HG03432 (cell line): ENCODE measurements around the gene IPO8.

ENCODE experiments used
- ATAC-seq: cut with Tn5 transposase; IDR thresholded peaks from one replicate; pipeline ENCODE4 v1.9.1; 2021; ENCODE audit warnings: mild to moderate bottlenecking, moderate library complexity; ENCODE audit not compliant: unreplicated experiment

Gene IPO8

DNA sequence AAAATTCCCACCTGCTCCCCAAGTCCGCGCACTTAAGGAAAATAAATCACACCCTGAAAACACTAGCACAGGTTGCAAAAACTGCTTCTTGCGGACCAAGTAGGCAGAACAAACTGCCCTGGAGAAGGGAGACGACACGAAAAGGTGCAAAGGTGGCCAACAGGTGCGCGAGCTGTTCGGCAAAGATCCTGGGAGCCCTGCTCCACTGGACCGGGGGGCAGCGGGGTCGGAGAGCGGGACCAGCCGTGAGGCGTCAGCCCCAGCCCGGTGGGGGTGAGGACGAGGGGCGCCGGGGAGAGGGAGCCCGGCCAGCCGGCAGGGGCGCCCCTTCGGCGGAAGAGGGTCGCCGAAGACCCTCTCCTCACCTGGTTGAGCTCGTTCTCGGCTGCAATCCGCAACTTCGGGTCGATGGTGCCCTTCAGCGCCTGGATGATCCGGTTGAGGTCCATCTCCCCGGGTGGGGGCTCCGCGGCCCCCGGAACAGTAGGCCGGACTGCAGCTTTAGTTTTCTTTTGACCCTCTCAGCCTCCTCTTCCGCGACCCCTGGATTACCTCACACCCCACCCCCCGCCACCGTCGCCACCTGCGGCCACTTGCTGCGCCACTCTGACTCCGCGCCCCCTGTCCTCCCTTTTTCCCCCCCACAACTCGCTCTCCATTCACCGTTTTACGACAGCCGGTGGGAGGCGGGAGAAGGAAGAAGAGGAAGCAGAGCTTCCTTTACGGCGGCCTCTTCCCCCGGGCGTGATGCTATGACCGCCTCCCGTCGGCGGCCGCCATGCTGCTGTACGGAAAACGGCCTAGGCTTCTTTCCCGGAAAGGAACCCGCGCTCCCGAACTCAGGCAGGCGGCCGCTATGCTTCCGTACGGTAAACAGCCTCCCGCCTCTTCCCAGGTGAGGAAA is at the start of gene IPO8:
Gene IPO8 (minus strand): TSS at position 671 of the 904 bp plus-strand sequence. CDS start 222 bp downstream, at position 449.
- peak; percentile 85 for ATAC-seq

DNA sequence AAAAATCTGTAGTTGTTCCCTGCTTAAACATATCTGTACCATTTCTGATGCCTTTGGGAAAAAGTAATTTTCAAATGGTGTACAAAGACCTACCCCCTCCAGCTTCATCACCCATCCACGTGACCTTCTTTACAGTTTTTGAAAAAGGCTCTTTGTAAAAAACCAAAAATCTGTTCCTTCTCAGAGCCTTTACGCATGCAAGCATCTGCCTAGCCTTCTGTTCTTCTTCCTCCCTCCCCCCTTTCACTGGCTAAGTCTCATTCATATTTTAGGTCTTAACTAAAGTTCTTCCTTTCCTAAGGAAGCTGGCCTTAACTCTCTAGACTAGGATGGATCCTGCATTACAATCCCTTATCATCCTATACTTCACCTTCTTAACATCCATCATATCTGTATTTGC is 48.7 kb upstream of the IPO8 start:
- ATAC-seq: no peak

DNA sequence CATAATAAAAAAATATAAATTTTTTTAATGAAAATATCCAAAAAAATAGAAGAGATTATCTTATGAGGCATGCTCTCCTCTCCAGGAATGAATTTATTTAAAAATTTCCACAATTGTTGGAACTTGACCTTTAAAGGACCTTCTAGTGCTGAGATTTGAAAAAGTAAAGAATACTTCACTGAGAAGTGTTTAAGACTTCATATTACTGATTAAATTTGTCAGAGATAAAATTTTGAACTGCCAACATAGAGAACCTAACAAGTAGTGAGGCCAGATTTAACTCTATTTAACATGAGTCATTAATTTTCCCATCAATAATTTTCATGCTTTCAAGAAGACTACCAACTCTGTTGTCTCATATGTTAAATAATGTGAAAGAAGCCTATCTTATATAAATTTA is 44.6 kb upstream of the IPO8 start:
- no peak for ATAC-seq

DNA sequence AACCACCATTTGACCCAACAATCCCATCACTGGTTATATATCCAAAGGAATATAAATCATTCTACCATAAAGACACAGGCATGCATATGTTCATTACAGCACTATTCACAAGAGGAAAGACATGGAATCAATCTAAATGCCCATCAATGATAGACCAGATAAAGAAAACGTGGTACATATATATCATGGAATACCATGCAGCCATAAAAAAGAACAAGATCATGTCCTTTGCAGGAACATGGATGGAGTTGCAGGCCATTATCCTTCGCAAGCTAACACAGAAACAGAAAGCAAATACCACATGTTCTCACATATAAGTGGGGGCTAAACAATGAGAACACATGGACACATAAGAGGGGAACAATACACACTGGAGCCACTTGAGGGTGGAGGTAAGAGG is 43.4 kb upstream of the IPO8 start:
- ATAC-seq: no peak

DNA sequence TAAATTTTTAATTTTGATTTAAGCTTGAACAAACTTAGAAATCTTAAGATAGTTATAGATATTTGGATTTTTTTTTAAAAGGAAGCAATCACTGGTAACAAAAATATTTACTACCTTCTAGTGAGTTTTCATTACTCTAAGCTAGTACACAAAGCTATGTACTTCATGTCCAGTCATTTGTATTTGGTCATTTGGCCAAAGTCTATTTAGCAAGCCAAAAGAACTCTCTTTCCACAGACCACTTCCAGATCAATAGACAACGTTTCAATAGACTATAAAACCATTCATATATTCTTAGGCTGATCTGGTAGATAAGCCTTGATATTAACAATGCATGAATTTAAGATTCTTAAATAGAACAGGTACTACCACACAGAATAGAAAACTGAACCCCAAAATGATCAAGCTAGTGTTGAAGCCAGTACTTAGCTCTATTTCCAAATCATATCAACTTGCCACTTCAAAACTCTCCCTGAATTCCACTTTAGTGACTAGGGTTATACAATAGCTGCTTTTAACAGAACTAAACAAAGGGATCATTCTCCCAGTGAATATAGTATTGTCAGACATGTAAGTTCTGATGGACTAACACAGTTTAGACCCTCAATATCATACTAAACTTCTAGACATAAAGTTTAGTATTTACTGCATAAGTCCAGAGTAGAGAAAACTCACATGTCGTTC is 37.4 kb upstream of the IPO8 start:
- ATAC-seq: no peak

DNA sequence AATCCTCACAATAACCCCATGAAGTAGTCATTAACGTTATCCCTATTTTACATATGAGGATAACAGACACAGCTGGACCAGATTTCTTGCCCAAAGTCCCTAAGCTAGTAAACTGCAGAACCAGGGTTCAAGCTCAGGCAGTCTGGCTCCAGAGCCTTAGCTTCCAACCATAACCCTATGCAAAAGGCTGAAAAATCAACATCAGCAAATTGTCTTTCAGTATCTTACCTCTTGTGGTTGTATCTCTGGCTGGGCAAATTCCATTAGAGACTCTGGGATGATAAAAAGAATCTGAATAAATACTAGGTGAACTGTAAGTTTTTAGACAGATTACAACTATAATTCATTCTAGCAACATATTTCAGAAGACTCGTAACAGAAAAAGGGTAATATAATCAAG is 34.3 kb upstream of the IPO8 start:
- ATAC-seq: no peak

DNA sequence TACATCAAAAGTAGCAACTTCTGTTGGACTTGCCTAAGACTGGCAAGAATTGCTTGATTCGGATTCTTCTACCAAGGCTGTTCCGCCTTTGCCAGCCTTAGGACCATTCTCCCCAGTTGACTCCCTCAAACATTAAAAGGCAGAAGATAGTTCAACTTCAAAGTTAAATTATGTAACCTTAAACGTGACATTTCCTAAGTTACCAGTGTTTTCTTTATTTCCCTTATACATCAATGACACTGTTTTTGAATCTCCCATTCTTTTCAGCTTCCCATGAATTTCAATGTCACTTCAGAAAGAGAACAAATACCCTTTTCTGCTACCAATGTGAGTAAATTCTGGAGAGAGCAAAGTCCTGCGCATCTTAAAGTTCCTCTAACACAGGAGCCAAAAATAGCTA is 33.9 kb upstream of the IPO8 start:
- ATAC-seq: no peak

DNA sequence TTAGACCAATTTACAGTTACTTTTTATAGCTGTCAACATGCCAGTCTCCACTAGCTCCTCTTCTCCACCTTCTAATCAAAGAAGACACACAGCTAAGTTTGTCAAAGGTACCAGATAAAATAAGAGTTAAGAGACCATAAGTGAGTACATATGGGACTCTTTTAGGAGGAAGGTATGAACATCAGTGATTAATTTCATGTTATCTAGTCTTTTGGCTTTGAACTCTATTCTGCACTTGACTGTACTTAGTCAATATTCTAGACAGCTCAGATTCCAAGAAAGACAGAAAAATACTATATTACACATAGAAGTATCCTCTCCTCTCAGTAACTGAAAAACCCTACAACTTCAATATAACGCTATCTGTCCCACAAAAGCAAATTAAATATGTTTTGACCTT is 31.0 kb upstream of the IPO8 start:
- no peak for ATAC-seq

DNA sequence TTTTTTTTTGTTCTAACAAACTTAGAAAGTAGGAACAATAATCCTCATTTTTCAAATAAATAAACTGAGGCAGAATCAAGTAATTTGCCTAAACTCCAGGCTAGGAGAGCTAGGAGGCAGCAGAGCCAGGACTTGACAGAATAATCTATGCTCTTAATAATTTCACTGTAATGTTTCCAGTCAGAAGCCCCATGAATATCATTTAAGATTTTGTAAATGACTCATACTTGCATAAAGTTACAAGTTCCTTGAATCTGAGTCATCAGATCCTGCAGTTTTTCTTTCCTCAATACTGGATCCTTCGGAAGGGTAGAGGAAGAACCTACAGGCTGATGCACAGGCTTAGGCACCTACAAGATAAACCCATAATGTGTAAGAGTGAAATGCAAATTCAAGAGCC is 30.1 kb upstream of the IPO8 start:
- no peak for ATAC-seq

DNA sequence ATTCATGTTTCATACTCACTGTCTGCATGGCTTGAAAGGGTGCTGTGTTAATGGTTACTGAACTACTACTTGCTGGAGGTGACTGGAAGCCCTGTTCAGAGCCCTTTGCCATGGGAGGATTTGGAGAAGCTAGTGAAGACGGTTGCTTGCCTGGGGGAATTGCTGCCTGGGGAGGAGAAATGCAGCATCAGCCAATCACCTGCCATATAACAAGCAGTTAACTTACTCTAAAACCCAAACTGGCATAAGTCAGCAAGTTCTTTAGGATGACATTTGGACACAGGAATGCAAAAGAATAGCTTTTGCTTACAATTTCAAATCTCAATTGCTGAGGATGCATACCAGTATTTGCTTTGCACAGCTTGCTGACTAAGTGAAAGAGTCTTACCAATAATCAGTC is 23.4 kb upstream of the IPO8 start:
- ATAC-seq: no peak

DNA sequence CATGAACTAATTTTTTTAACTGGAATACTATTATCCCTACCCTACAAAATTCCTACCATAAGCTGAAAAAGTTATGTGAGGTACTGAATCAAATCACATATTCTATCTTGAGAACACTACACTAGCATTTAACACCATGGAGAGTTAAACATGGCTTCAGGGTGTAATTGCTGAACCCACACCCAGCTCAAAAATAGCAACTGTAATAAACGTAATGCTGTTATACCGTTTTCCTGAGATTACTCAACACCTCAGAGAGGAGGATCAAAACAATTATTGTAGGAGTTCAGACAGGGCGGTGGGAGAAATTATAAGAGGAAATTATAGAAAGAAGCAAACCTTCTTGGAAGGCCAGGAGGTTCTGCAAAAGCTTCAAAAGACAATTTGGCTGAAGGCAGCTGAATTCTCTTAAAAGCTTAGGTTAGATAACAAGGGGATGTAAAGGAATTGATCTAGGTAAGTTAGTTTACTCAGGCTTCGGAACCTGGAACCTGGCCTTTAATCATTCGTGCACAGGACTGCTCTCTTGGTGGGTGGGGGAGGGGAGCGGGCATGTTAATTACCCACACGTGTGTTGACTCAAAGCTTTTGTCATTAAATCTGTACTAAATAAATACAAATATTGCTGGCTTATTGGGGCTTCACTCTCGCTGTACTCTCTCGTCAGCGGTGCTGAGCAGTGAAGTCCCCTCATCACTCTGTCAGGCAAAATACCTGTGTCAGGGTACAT is 12.1 kb upstream of the IPO8 start:
- ATAC-seq: no peak

DNA sequence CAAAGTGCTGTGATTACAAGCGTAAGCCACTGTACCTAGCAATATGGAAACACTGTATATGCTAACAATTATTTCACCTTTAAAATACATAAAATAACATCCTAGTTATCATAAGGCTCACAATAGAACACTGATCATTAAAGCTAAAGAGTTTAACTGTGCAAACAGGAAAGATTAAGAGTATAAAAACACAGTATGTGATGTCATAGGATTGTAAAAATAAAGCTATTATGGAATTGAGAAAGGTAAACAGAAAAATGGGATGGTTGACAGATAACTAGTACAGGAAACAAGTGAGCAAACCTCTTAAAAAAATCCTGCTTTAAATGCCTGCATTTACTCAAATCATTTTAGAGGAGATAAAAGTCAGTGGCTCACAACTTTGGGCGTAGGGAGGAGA is 10.8 kb upstream of the IPO8 start:
- ATAC-seq: no peak

DNA sequence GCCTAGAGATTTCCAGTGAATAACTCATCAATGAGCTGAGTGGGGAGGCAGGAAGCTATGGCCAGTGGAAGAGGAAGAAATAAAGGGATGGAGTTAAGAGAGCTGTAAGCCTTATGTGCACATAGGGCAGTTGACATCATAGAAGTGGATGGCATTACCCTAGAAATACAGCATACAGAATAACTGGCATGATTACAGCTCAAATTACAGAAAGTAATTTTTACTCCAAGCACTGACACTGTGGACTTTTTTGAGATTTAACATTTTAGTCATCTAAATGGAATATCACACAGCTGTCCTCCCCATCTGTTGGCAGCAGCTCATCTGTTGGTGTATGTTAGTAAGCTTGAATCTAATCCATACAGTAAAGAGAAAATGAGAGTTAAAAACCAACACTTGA is 5.4 kb upstream of the IPO8 start:
- no peak for ATAC-seq

DNA sequence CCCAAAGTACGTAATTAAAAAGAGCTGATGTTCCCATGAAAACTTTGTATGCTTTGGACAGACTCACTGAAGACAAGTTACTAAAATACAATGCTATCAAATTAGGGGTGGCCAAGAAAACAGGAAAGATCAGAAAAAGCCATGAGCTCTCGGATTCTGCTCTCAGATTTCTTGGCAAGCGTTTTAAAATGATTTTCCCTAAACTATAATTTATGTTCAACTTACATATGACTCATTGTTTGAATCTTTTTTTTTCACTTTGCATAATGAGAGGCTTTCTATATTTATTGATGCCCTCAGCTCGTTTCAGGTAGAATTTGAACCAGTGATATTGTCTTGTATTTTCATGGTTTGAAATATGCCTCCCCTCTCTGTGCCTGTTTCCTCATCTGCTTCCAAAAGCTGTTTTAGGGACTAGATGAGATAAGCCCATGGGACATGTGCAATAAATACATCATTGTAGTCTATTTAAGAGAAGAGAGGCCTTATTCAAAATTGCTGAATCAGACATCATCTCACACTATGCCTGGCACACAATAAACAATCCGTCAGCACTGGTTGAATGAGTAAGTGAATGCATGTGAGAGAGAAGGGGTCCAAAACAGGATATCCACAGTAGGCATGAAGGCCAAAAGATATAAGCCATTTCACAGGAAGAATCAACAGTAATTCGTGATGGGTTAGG is 4.7 kb upstream of the IPO8 start:
- no peak for ATAC-seq

DNA sequence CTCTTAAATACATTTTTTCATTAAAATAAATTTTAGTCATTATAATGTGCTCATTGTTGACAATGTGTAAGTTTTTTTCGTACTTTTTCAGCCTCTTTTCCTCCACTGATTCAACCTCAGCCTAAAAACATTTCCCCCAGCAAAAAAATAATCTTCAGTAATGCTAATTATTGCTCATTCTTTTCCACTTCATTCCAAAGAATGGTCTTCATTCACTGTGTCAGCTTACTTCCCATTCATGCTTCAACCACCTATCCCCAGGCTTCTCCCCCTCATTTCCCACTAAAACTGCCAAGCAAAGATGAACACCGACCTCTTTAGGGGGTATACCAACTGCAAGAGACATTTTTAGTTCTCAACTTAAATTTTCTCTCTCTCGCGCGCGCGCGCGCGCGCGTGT is 2.7 kb upstream of the IPO8 start:
- ATAC-seq: no peak

DNA sequence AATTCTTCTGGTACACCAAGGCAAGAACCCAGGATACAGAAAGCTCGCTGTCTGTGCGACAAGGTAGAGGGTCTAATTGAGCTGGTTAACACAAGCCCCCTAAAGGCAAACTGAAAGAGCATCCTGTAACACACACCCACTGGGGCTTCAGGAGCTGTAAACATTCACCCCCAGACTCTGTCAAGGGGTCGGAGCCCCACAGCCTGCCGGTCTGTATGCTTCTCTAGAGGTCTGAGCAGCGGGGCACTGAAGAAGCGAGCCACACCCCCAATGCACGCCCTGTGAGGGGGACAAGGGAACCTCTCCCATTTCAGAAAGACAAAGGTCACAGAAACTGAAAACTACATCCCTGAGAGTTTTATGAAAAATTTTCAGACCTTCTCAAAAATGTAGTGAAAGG is 1.3 kb upstream of the IPO8 start:
- ATAC-seq: no peak

DNA sequence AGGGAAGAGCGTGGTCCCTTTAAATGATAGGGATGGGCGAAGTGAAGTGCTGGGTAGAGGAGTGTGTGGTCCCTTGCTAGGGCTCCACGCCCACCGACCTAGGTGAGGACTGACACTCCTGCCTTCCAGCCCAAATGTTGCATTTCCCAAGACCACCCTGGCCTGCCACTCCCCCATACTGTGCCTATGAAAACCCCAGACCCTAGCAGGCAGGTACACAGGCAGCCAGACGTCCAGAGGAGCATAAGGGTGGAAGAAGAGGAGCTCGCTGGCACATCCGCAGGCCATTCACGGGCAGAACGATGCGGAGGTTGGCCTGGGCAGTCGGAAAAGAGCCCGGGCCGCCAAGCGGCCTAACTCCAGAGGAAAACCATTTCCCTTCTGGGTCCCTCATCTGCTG is 817 bp upstream of the IPO8 start:
- no peak for ATAC-seq

DNA sequence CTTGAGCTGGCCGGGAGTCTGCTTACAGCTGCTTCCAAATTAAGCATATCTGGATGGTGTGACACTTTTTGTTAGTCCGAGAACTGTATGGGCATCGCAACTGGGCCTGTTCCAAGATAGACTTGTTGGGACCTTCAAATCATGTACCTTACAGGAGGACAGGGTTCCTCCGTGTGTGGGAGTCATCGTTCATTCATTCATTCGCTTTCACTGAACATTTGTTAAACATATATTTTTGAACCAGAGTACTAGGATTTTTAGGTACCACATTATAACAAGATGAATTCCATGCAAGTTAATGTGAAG is 387 bp upstream of the IPO8 start:
- ATAC-seq: peak; percentile 41

DNA sequence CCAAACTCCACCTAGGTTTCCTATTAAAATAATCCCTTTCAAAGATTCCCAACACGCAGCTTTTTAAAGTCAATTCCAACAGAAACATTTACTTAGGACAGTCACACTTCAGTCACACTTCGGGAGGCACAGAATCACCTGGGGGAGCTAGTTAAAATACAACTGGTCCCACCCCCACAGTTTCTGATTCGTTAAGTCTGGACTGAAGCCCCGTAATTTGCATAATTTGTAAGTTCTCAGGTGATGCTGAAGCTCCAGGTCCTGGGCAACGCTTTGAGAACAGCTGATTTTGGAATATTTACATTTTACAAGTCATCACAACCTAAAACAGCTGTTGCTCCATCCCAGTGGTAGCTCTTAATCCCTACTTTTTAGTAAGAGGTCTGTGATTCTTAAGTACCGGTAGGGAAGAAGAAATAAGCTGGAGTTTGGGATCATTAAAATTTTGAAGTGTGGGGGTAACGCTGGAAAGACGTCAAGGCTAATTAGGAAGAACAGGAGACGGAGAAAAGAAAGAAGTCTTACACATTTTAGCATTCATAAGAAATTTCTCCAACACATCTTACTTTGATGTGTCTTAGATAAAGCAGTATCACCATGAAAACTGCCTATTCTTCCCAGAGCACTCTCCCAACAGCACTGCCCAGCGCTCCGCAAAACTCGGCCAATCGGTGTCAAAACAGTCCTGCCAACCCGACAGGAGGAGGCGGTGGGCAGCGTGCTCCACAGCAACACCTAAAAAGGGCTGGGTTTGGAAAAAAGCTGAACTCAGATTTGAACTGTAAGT is 1.1 kb downstream of the IPO8 start:
- peak; percentile 36 for ATAC-seq

DNA sequence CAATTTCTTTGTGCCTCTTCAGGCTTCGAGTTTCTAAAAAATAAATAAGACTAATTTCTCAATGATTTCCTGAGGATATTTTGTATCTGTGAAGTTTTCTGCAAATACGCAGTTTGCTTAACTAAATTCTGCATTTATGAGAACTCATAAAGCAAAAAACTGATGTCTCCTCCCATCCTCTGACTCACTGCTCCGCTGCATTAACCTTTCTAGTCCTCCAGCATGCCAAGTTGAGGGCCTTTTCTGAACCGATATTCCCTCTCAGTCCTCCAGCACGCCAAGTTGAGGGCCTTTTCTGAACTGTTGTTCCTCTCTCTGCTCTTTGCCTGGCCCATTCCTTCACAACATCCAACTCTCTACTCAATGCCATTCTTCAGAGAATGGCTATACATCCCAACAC is 3.2 kb downstream of the IPO8 start:
- no peak for ATAC-seq
